OCI-LY3 (cell line): Measurements from ENCODE around the gene ZNF148.

ENCODE experiments used
- H2AFZ ChIP-seq: fragments of 200-600, 300-600 bp; shearing (Covaris generic); 2 replicates; pipeline ENCODE4 v1.6.0; 2014; ENCODE audit warnings: antibody characterized with exemption, low read depth, low read length
- H3K27ac ChIP-seq: fragments of 200-600, 300-600 bp; sonication (generic); 2 replicates; pipeline ENCODE4 v1.5.1; 2014; ENCODE audit warnings: mild to moderate bottlenecking, low read length, moderate library complexity, mixed read lengths
- H3K27me3 ChIP-seq: fragments of 200-600, 300-600 bp; sonication (generic); 2 replicates; pipeline ENCODE4 v1.6.1; 2014; ENCODE audit warnings: low read depth, low read length, mixed read lengths
- H3K36me3 ChIP-seq: fragments of 200-600, 300-600 bp; sonication (generic); replicated peaks from 2 replicates; pipeline ENCODE3; 2014; ENCODE audit warnings: low read depth, low read length, mixed read lengths
- H3K4me1 ChIP-seq: fragments of 300-600, 200-600 bp; sonication (generic); 2 replicates; pipeline ENCODE4 v1.6.1; 2014; ENCODE audit warnings: low read length, mixed read lengths
- H3K4me2 ChIP-seq: fragments of 200-600, 300-600 bp; sonication (generic); 2 replicates; pipeline ENCODE4 v1.6.1; 2014; ENCODE audit warnings: low read length, mixed read lengths
- H3K4me3 ChIP-seq: fragments of 300-600, 200-600 bp; sonication (generic); 2 replicates; pipeline ENCODE4 v1.5.1; 2014; ENCODE audit warnings: antibody characterized with exemption, mild to moderate bottlenecking, low read length, moderate library complexity
- H3K79me2 ChIP-seq: fragments of 300-600, 200-600 bp; shearing (Covaris generic); 2 replicates; pipeline ENCODE4 v1.6.1; 2014; ENCODE audit warnings: mild to moderate bottlenecking, low read length, mixed read lengths
- H3K9ac ChIP-seq: fragments of 300-600, 200-600 bp; shearing (Covaris generic); 2 replicates; pipeline ENCODE4 v1.6.0; 2014; ENCODE audit warnings: mild to moderate bottlenecking, low read length, moderate library complexity
- H3K9me3 ChIP-seq: fragments of 200-600, 300-600 bp; shearing (Covaris generic); 2 replicates; pipeline ENCODE4 v1.6.1; 2014; ENCODE audit warnings: low read length, mixed read lengths; ENCODE audit not compliant: insufficient read depth
- H4K20me1 ChIP-seq: fragments of 200-600, 300-600 bp; sonication (generic); 2 replicates; pipeline ENCODE4 v1.6.1; 2016; ENCODE audit warnings: low read length, mixed read lengths; ENCODE audit not compliant: insufficient read depth
- CTCF ChIP-seq: fragments of 200-600, 300-600 bp; sonication (generic); IDR thresholded peaks from 2 replicates; pipeline ENCODE4 v1.5.1; 2014; ENCODE audit warnings: antibody characterized with exemption, low read length, low read depth
- EZH2phosphoT487 ChIP-seq: fragments of 200-600 bp; shearing (Covaris generic); IDR thresholded peaks from 2 replicates; pipeline ENCODE4 v1.6.1; 2018; ENCODE audit warnings: antibody characterized with exemption, mixed run types, low read depth

Gene ZNF148

GRCh38 chr3:125322917-125323316, 52.2 kb downstream of the ZNF148 start:
- no peak overlapping the region for H2AFZ ChIP-seq
- H3K9me3 ChIP-seq, result 0 out of 2 replicates have a peak, but pooled peaks cover 7% of the 10 kb centered on the region
- H4K20me1 ChIP-seq, result no peaks in the 10 kb centered on the region
- peaks cover 12% of the 10 kb centered on the region for H3K79me2 ChIP-seq
- H3K27me3 ChIP-seq, result no peaks in the 10 kb centered on the region
- peaks cover 26% of the 10 kb centered on the region for H3K36me3 ChIP-seq
- TF ChIP-seq CTCF (no peak), EZH2phosphoT487 (no peak)
- H3K4me2 ChIP-seq, result no peak overlapping the region
- H3K9ac ChIP-seq, result no peak overlapping the region
- H3K4me3 ChIP-seq, result no peak overlapping the region
- no peak overlapping the region for H3K27ac ChIP-seq
- H3K4me1 ChIP-seq, result peaks cover 12% of the 10 kb centered on the region

- peaks cover 24% of the 10 kb centered on the region for H3K36me3 ChIP-seq
- H4K20me1 ChIP-seq, result no peaks in the 10 kb centered on the region
- H3K9me3 ChIP-seq, result 0 out of 2 replicates have a peak, but pooled peaks cover 7% of the 10 kb centered on the region
- H3K27ac ChIP-seq, result no peak overlapping the region
- no peak for TF ChIP-seq EZH2phosphoT487
- no peak for TF ChIP-seq CTCF
- no peak overlapping the region for H3K4me3 ChIP-seq
- no peak overlapping the region for H3K9ac ChIP-seq
- H3K4me1 ChIP-seq, result peaks cover 17% of the 10 kb centered on the region
- no peak overlapping the region for H2AFZ ChIP-seq
- no peak overlapping the region for H3K4me2 ChIP-seq
- no peaks in the 10 kb centered on the region for H3K27me3 ChIP-seq
- H3K79me2 ChIP-seq, result peaks cover 9% of the 10 kb centered on the region
Observed at GRCh38 chr3:125322166-125322565, 53.0 kb downstream of the ZNF148 start.

GRCh38 chr3:125319765-125320164, 55.4 kb downstream of the ZNF148 start:
- Histone ChIP-seq H3K79me2 (no peaks in the 10 kb centered on the region; the same call in 1 of the 2 replicates), H3K9ac (no peak overlapping the region), H2AFZ (no peak overlapping the region), H3K4me2 (no peak overlapping the region), H3K27me3 (no peaks in the 10 kb centered on the region), H3K4me3 (no peak overlapping the region), H4K20me1 (no peaks in the 10 kb centered on the region), H3K9me3 (no peaks in the 10 kb centered on the region), H3K27ac (no peak overlapping the region), H3K36me3 (peaks cover 15% of the 10 kb centered on the region), H3K4me1 (peaks cover 29% of the 10 kb centered on the region)
- TF ChIP-seq CTCF, result no peak
- TF ChIP-seq EZH2phosphoT487, result no peak

- Histone ChIP-seq H3K36me3 (peaks cover 21% of the 10 kb centered on the region), H3K27ac (no peak overlapping the region), H3K27me3 (no peaks in the 10 kb centered on the region), H3K79me2 (no peaks in the 10 kb centered on the region; the same call in 1 of the 2 replicates), H2AFZ (no peak overlapping the region), H3K4me1 (peaks cover 29% of the 10 kb centered on the region), H3K9me3 (no peaks in the 10 kb centered on the region), H4K20me1 (no peaks in the 10 kb centered on the region), H3K4me3 (no peak overlapping the region), H3K9ac (no peak overlapping the region), H3K4me2 (no peak overlapping the region)
- TF ChIP-seq EZH2phosphoT487, result no peak
- no peak for TF ChIP-seq CTCF
Observed at GRCh38 chr3:125318871-125319270, 56.3 kb downstream of the ZNF148 start.
